B cell (primary cell): ENCODE measurements around the gene SIPA1L3. TPM values are rescaled to one million over a fixed set of nuclear protein-coding genes. Genes with fewer than 3 reads are reported as not detected.

Experiments
- ATAC-seq: fragments of 200-7000 bp; cut with Tn5 transposase; one replicate; pipeline ENCODE4 v1.10.0; 2021; ENCODE audit warnings: low read depth, mild to moderate bottlenecking, moderate number of reproducible peaks, moderate library complexity
- CTCF ChIA-PET: fragments of 350-600 bp; sonication (Branson Sonifier 250); formaldehyde crosslinking; loops from one replicate; lab custom pipeline; 2021; ENCODE audit warnings: antibody characterized with exemption, inconsistent platforms; lab: Charles Lee
- POLR2A ChIA-PET: fragments of 350-600 bp; sonication (Branson Sonifier 250); formaldehyde crosslinking; loops from one replicate; lab custom pipeline; 2021; ENCODE audit warnings: antibody characterized with exemption; lab: Charles Lee
- DNase-seq: peaks from one replicate; pipeline ENCODE4 v3.0.0; 2013
- H2AFZ ChIP-seq: 2 replicates; pipeline ENCODE4 v1.6.1; 2012; ENCODE audit warnings: mild to moderate bottlenecking, low read depth, low read length; ENCODE audit not compliant: insufficient read depth, poor library complexity, severe bottlenecking
- H3K27ac ChIP-seq, 2 donors: 1 replicate in 1 of 2; 2 replicates in 1 of 2; pipeline ENCODE4 v1.5.1; 2012 to 2013; ENCODE audit warnings: low read length in 2 of 2, mild to moderate bottlenecking in 2 of 2, moderate library complexity in 1 of 2
- H3K27me3 ChIP-seq, 4 experiments: fragments of 200-600 bp in 1 of 4; sonication (generic) in 1 of 4; replicated peaks in 1 of 4; 1 replicate in 2 of 4; 2 replicates in 2 of 4; pipeline versions ENCODE4 v1.6.1 to v1.7.0; 2013 to 2016; ENCODE audit warnings: low read length in 3 of 4, mild to moderate bottlenecking in 2 of 4, mixed read lengths in 1 of 4, moderate library complexity in 1 of 4; ENCODE audit not compliant: insufficient read depth in 4 of 4, control insufficient read depth in 3 of 4; ENCODE audit errors: control extremely low read depth in 1 of 4
- H3K36me3 ChIP-seq, 2 experiments: replicated peaks in 1 of 2; 1 replicate in 1 of 2; 2 replicates in 1 of 2; pipeline versions ENCODE4 v1.6.1 to v1.7.1; 2013; ENCODE audit warnings: low read length in 1 of 2; ENCODE audit not compliant: insufficient read depth in 2 of 2, control insufficient read depth in 1 of 2; ENCODE audit errors: control extremely low read depth in 1 of 2, extremely low read depth in 1 of 2
- H3K4me1 ChIP-seq, 2 donors: fragments of 200-600 bp in 1 of 2; sonication (generic) in 1 of 2; 1 replicate in 1 of 2; 2 replicates in 1 of 2; pipeline versions ENCODE4 v1.5.1 to v1.6.1; 2013 to 2017; ENCODE audit warnings: low read length in 2 of 2; ENCODE audit not compliant: control insufficient read depth in 2 of 2, insufficient read depth in 2 of 2
- H3K4me2 ChIP-seq: replicated peaks from 2 replicates; pipeline ENCODE3; 2012; ENCODE audit warnings: mild to moderate bottlenecking, low read depth, low read length; ENCODE audit not compliant: poor library complexity, severe bottlenecking
- H3K4me3 ChIP-seq, 5 experiments: fragments of 200-600 bp in 1 of 5; sonication (generic) in 1 of 5; 1 replicate in 3 of 5; 2 replicates in 2 of 5; pipeline versions ENCODE4 v1.5.1 to v1.7.0; 2011 to 2016; ENCODE audit warnings: low read length in 4 of 5, mild to moderate bottlenecking in 4 of 5, low read depth in 2 of 5, control low read depth in 1 of 5, moderate library complexity in 1 of 5; ENCODE audit not compliant: insufficient read depth in 1 of 5; ENCODE audit errors: control extremely low read depth in 1 of 5, extremely low read depth in 1 of 5
- H3K79me2 ChIP-seq: fragments of 200-600 bp; sonication (generic); one replicate; pipeline ENCODE4 v1.6.0; 2016; ENCODE audit warnings: low read length; ENCODE audit not compliant: control insufficient read depth, insufficient read depth
- H3K9ac ChIP-seq: fragments of 200-600 bp; sonication (generic); 2 replicates; pipeline ENCODE4 v1.6.1; 2017; ENCODE audit warnings: mild to moderate bottlenecking, low read length, moderate library complexity
- H3K9me3 ChIP-seq, 3 donors: one replicate each; pipeline versions ENCODE4 v1.6.1 to v1.7.1; 2013; ENCODE audit warnings: low read length in 2 of 3; ENCODE audit not compliant: control insufficient read depth in 2 of 3, insufficient read depth in 1 of 3; ENCODE audit errors: control extremely low read depth in 1 of 3
- H4K20me1 ChIP-seq: 2 replicates; pipeline ENCODE4 v1.6.0; 2012; ENCODE audit warnings: mild to moderate bottlenecking, low read length; ENCODE audit not compliant: insufficient read depth, control insufficient read depth, poor library complexity, severe bottlenecking
- H3K27ac Mint-ChIP-seq: one replicate; pipeline ENCODE4 v1.8.0; 2021; ENCODE audit warnings: mixed read lengths
- H3K27me3 Mint-ChIP-seq: one replicate; pipeline ENCODE4 v1.8.0; 2021; ENCODE audit warnings: mixed read lengths
- H3K4me1 Mint-ChIP-seq: one replicate; pipeline ENCODE4 v1.8.0; 2021; ENCODE audit warnings: mixed read lengths
- H3K4me3 Mint-ChIP-seq: one replicate; pipeline ENCODE4 v1.8.0; 2021; ENCODE audit warnings: mixed read lengths
- H3K9me3 Mint-ChIP-seq: one replicate; pipeline ENCODE4 v1.8.0; 2022; ENCODE audit warnings: mixed read lengths; ENCODE audit not compliant: insufficient read depth
- CTCF ChIP-seq: fragments of 200-600 bp; IDR thresholded peaks from one replicate; pipeline ENCODE4 v1.8.0; 2022; ENCODE audit warnings: antibody characterized with exemption, mild to moderate bottlenecking
- EZH2 ChIP-seq: IDR thresholded peaks from 2 replicates; pipeline ENCODE4 v1.6.1; 2012; ENCODE audit warnings: borderline replicate concordance, low read depth, mild to moderate bottlenecking, moderate library complexity, low read length; ENCODE audit not compliant: insufficient read depth, poor library complexity, severe bottlenecking
- WGBS: methylation state at CpG from one replicate; pipeline ENCODE4 v1.1.5; 2013; ENCODE audit warnings: missing lambda C conversion rate; ENCODE audit not compliant: insufficient coverage; 5-methylcytosine and 5-hydroxymethylcytosine counted together
- intact Hi-C: fragments of 100-400 bp; cut with micrococcal nuclease; formaldehyde crosslinking; loops from one replicate; pipeline ENCODE4 v1.10.0; 2022
- polyA plus RNA-seq: library from polyadenylated mRNA; depleted of rRNA; stranded (reverse); fragments of >200 nt; gene quantifications from 2 replicates; pipeline ENCODE4 v1.2.3, GENCODE V29; 2012
- total RNA-seq, 2 donors: library from RNA; stranded (reverse); fragments of 120-200 nt in 1 of 2; gene quantifications; 1 replicate in 1 of 2; 2 replicates in 1 of 2; pipeline versions ENCODE4 v1.2.3 to v1.2.4, GENCODE V29; 2013 to 2022

SIPA1L3 gene
- total and polyA plus RNA-seq, 2 donors (not counting 1 experiment from before 2014, with no cell fraction given), result 48.3 to 295 TPM

- H3K27me3 Mint-ChIP-seq, result no peaks in the 10 kb centered on the region
- no peaks in the 10 kb centered on the region for H3K4me1 ChIP-seq
- peaks cover 27% of the 10 kb centered on the region for H3K4me1 Mint-ChIP-seq
- H3K4me2 ChIP-seq, result no peak overlapping the region
- H3K9me3 ChIP-seq, result peaks cover 0 to 3% (median 0%) of the 10 kb centered on the region in 3 donors
- H3K4me3 Mint-ChIP-seq, result no peak overlapping the region
- H4K20me1 ChIP-seq, result peaks cover 61% of the 10 kb centered on the region
- no peaks in the 10 kb centered on the region for H3K27me3 ChIP-seq
- TF ChIP-seq EZH2, result no peak
- no peak for TF ChIP-seq CTCF
- peaks cover 7% of the 10 kb centered on the region for H3K9me3 Mint-ChIP-seq
- no peak overlapping the region for H3K9ac ChIP-seq
- DNase-seq, result no peak
- over 99% methylated on average over 15 of the region's 18 CpGs for WGBS
- peak overlapping the region; percentile 64 for H3K27ac Mint-ChIP-seq
- no peak for ATAC-seq
- CTCF ChIA-PET, result interaction anchor here (0.6 kb wide), 1 partner anchor 30 kb away, joined by 3 read pairs; no protein-coding TSS in a partner anchor
- no peak overlapping the region for H2AFZ ChIP-seq
- peaks cover 0 to 35% of the 10 kb centered on the region in 2 experiments for H3K36me3 ChIP-seq
- POLR2A ChIA-PET, result no interaction called here
- intact Hi-C loops, result no loop called here
- H3K79me2 ChIP-seq, result peaks cover 68% of the 10 kb centered on the region
- no peak overlapping the region for H3K4me3 ChIP-seq
- H3K27ac ChIP-seq, result peak overlapping the region in 1 of 2 donors; percentile 9
Measured at GRCh38 chr19:38072776-38073750, 166.1 kb downstream of the SIPA1L3 start.
